Hematopoietic multipotent progenitor cell treated with erythropoietin and hydrocortisone succinate and interleukin-3 and kit ligand, for 8 days (in vitro differentiated cells): Measurements from ENCODE around the gene CLEC2A.
"Not testable (repeated sequence)": the region's sequence is repeated elsewhere in the genome, so short reads cannot be mapped to it uniquely, and the experiment has no call there.

Experiments used
- DNase-seq: peaks from one replicate; pipeline ENCODE4 v3.0.0-alpha.2; 2015

Gene CLEC2A

DNA sequence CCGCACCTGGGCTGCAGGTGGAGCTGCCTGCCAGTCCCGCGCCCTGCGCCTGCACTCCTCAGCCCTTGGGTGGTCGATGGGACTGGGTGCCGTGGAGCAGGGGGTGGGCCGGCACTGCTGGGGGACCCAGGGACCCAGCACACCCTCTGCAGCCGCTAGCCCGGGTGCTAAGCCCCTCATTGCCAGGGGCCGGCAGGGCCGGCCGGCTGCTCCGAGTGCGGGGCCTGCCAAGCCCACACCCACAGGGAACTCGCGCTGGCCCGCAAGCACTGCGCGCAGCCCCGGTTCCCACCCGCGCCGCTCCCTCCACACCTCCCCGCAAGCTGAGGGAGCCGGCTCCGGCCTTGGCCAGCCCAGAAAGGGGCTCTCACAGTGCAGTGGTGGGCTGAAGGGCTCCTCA is 56.0 kb downstream of the CLEC2A start:
- not testable (repeated sequence) for DNase-seq

DNA sequence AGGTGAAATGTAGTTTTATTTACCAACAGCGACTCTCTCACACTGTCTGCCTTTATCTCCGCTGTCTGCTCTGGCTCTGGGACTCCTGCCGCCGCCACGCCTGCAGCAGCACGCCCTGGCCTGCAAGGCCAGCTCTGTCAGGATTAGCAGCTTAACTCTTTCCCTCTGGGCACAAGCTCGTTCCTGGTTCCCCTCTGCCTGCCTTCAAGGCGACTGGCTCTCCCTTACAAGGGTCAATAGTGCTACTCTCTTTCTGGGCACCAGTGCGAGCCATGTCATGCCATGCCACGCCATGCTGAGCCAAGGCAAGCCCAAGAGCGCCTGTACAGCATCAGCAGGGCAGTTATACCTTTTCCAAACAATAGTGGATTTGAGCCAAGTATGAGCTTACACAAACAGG is 59.4 kb downstream of the CLEC2A start:
- DNase-seq, result no peak

DNA sequence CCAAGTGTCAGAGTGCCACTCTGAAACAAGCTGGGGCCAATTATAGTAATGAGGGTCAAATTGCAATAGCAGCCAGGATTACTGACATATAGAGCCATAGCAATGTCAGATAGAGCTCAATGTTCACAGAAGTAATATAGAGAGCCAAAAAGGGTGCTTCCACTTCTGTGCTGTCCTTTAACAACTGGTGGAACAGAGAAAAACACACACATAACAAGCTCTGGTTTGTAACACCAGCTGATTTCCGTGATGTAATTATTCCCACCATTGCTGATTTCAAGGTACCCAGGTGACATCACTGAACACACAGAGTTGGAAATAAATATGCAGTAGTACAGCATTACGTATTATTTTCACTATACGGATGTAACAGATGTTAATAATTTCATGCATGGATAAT is 60.0 kb downstream of the CLEC2A start:
- no peak for DNase-seq

DNA sequence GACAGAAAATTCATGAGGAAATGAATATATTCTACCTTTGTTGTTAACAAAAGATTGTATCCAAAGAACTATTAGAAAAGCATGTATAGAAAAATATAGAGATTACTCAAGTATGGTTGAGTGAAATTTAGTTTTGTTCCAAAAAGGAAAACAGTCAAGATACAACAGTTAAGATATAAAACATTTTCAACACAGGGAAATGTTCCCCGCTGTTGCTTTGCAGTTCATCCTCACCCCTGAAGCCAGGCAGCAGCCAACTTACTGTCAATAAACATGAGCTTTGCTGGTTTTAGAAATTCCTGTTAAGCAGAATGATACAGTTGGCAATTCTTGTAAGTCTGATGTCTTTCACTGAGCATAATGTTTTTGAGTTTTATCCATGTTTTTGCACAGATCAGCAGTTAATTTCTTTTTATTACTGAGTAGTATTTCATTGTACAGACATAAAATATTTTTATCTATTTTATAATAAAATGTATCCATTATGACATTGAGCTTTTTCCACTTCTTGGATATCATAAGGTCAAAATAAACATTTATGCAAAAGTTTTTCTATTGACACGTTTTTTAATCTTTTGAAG is 61.8 kb downstream of the CLEC2A start:
- peak; percentile 35 for DNase-seq

DNA sequence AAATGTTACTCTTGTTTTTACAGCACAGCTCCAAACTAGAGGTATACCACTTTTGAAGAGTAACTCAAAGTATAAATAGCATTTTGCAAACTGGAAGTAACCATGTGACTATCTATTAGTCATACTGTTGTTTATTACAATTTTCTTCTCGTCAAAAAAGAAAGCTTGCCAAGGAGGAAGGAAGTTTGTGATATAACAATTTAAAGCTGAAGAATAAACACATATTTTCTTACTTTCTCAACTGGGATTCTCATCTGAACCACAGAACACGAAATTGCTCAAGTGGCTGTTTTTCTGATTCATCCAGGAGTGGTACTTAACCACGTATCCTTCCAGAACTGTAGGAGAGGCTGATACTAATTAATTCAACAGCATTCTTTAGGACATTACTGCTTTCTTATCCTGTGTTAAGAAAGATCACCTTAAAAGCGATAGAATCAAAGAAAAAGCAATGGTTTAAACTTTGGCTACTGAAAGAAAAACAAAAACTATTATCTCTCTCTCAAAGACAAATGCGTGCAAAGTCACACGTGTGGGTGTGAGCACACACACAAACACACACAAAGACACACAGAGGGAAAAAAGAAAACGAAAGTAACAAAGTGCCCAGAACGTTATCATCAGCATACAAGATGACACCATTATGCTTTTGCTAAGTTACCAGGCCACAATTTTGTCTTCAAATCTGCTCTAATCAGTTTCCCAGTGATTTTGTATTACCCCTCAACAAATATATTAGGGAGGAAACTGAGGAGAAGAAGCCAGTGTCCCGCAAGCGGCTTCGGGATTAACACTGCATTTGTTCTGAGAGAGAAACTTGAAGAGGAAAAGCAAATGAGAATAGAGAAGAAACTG is 62.6 kb downstream of the CLEC2A start, which contains the start of gene CLEC2B:
CLEC2B (minus strand) TSS at position 48 of the 855 bp plus-strand sequence.
- DNase-seq, result peak; percentile 83

DNA sequence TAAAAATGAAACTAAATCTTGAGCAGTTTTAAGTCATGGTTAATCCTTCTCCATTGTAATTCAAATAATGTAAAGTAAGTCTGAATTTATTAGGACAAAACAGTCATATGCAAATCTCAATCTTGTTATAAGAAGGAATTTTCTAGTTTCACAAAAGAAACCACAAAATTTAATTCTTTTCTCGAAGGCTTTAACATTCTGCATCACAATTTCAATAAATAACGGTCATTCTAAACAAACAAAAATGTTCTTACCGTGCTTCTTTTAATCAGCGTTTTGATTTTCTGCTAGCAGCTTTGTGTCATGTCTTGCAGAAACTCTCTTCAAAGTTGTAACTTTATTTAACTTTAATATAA is 63.2 kb downstream of the CLEC2A start:
- no peak for DNase-seq

DNA sequence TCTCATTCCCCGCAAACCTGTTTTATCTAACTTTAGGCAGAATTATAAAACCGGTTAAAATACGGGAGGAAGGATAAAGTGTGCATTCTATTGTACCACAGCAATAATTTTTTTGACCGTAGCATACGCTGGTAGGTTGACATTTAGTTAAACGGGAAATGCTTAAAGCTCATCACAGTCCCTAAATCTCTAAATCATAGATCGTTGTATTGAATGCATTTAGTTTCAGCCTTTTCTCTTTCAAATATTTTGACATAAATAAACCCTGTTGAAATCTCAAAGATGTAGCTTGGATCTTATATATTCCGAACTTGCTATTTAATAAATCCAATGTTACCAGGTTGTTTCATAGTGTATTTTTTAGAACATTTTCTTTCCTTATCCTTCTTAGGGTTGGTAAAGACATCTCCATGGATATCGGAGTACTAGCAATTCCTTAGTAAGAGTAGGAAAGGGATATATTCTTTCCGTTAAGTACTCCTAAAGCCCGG is 63.8 kb downstream of the CLEC2A start:
- peak; percentile 50 for DNase-seq

DNA sequence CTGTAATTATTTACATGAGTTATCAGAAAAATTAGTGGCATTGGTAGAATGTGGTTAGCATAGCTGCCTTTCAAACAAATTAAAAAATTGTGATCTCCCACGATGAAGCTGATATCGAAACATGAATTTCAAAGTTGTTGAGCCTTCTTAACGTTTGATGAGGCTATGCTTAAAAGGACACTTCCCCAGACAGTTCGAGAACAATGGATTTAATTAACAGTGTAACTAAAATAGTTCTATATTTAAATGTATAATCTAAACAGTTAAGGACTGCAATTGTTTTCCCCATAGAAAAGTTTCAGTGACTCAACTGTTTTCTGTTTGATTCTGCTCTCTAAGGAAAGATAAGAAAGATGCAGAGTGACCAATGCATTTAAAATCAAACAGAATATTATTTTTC is 64.6 kb downstream of the CLEC2A start:
- DNase-seq, result peak; percentile 55

DNA sequence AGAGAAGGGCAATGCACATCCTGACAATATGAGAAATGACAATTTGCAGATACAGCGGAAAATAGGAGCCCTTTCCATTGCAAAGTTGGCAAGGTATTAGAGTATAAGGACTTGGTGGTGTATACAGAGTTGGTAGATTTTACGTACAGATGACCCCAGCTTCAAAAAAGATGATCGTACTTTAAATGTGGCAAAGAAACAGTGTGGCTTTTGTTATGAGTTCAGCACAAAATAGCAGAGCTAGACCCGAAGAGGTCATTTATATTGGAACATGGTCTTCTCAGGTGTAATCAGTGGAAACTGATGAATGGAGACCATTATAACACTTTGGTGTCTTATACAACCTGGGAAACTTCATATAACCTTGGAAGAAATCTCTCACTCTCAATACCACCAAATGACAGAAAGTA is 65.3 kb downstream of the CLEC2A start:
- peak; percentile 54 for DNase-seq

DNA sequence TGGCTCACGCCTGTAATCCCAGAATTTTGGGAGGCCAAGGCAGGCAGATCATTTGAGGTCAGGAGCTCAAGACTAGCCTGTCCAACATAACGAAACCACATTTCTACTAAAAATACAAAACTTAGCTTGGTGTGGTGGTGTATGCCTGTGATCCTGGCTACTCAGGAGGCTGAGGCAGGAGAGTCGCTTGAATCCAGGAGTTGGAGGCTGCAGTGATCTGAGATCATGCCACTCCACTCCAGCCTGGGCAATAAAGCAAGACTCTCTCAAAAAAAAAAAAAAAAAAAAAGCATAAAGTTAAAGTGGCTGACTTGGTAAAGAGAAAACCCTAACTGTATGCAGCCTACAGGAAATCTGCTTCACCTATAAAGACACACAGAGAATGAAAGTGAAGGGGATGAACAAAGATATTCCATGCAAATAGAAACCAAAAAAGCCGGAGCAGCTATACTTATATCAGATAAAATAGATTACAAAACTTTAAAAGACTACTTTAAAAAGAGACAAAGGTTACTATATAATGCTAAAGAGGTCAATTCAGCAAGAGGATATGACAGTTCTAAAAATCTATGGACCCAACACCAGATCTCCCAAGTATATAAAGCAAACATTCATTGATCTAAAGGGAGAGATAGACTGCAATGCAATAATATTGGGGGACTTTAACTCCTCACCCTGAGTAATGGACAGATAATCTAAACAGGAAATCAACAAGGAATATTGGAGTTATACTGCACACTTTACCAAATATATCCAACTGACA is 67.1 kb downstream of the CLEC2A start:
- DNase-seq, result peak; percentile 41
